Right cardiac atrium (tissue), 5 donors: ENCODE data around the gene SLC2A9. TPM values are rescaled to one million over a fixed set of nuclear protein-coding genes. Genes with fewer than 3 reads are reported as not detected.
A peak's percentile ranks its signal among the peaks of the same experiment; 100 is the strongest.

Experiments
- ATAC-seq, 2 donors: fragments of 200-7000 bp; cut with Tn5 transposase; one replicate each; pipeline versions ENCODE4 v1.8.0 to v1.9.1; 2020; ENCODE audit warnings: moderate library complexity in 2 of 2, mild to moderate bottlenecking in 1 of 2
- DNase-seq, 3 donors: peaks; one replicate each; pipeline ENCODE4 v3.0.0-alpha.2; 2020
- H3K27ac ChIP-seq: one replicate; pipeline ENCODE4 v1.5.1; 2013; ENCODE audit warnings: mild to moderate bottlenecking, low read length, control low read depth, moderate library complexity
- H3K27me3 ChIP-seq: one replicate; pipeline ENCODE4 v1.6.1; 2013; ENCODE audit not compliant: control insufficient read depth, insufficient read depth
- H3K4me1 ChIP-seq: one replicate; pipeline ENCODE4 v1.6.1; 2013; ENCODE audit warnings: low read length; ENCODE audit not compliant: control insufficient read depth, insufficient read depth
- H3K4me3 ChIP-seq: one replicate; pipeline ENCODE4 v1.5.1; 2013; ENCODE audit warnings: low read length, control low read depth
- H3K9me3 ChIP-seq: one replicate; pipeline ENCODE4 v1.6.1; 2013; ENCODE audit warnings: low read length; ENCODE audit not compliant: control insufficient read depth
- WGBS: extraction: QIAGEN DNeasy Blood & Tissue Kit; methylation state at CpG from one replicate; pipeline ENCODE4 v1.1.7; 2013; 5-methylcytosine and 5-hydroxymethylcytosine counted together
- intact Hi-C, 4 donors: fragments of 100-400 bp; cut with DNase I; formaldehyde crosslinking; loops; one replicate each; pipeline versions ENCODE4 v1.11.0 to v1.14.0; 2022 to 2023
- polyA plus RNA-seq: library from polyadenylated mRNA; stranded (reverse); fragments of 200-250 nt; gene quantifications from one replicate; pipeline ENCODE4 v1.2.3, GENCODE V29; 2013
- total RNA-seq, 4 donors: library from RNA; stranded (reverse); fragmentation: NEBNext Ultra II Directional; extraction: Animal tissue kit (Norgen Biotek cat#: 25700); gene quantifications; one replicate each; pipeline ENCODE4 v1.2.1, GENCODE V29; 2021
- donor health status: healthy with polysubstance abuse.
- donor health status: DM: no; HTN: yes; CAD: no.
- donor health status: DM: no; HTN: no; CAD: no.
- donor health status: DM: no; HTN: yes; CAD: no; lungs with severe emphysema.
- donor health status: DM: yes; HTN: yes; CAD: no.

The SLC2A9 gene
- total and polyA plus RNA-seq, 5 donors, result 5.1 to 18.7 (median 13.1) TPM

DNA sequence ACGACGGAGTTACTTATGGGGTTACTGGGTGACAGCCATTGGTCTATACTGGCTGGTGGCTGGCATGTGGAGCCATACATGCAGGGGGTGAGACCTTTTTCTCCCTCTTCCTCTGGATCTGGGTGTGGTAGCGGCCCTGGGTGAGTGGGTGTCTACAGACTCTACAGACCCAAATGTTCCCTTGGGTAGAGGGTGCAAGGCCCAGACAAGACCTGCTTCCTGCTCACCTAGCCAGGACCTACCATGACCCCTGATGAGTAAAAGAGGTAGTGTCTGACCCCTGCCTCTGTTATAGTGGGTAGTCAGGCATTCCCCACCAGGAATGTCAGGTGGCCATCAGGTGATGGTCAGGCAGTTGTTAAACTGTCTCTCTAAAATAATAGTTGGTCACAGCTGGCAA, 66.8 kb downstream of the SLC2A9 start:
- DNase-seq (no peak), ATAC-seq (peak in 1 of 2 donors; percentile 16)
- Histone ChIP-seq H3K27me3 (no peaks in the 10 kb centered on the region), H3K4me1 (no peaks in the 10 kb centered on the region), H3K4me3 (no peak overlapping the region), H3K27ac (no peak overlapping the region), H3K9me3 (no peaks in the 10 kb centered on the region)
- 96% methylated on average over 3 of the region's 3 CpGs for WGBS
- intact Hi-C loops, result no loop called here

DNA sequence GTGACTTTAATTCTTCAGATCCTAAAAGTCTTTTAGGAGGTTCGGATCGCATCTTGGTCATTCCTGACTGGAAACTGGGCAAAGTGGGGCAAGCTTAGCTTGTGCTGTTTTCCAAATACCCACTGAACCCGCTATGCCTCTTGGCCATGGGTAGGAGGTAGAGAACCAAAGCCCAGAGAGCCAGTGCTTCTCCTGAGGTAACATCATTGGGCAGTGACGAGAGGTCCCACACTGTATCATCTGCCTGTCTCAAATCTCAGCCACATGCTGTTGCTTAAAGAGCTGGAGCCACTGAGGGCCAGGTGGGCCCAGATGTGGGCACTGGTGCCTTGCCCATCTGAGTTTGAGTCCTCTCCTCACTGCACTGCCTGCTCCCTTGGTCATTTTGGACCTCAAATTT, 68.2 kb downstream of the SLC2A9 start:
- Histone ChIP-seq H3K4me1 (no peaks in the 10 kb centered on the region), H3K4me3 (no peak overlapping the region), H3K9me3 (no peaks in the 10 kb centered on the region), H3K27ac (no peak overlapping the region), H3K27me3 (no peaks in the 10 kb centered on the region)
- WGBS, result 94% methylated on average over 4 of the region's 4 CpGs
- no peak for DNase-seq
- intact Hi-C loops, result no loop called here
- no peak for ATAC-seq

DNA sequence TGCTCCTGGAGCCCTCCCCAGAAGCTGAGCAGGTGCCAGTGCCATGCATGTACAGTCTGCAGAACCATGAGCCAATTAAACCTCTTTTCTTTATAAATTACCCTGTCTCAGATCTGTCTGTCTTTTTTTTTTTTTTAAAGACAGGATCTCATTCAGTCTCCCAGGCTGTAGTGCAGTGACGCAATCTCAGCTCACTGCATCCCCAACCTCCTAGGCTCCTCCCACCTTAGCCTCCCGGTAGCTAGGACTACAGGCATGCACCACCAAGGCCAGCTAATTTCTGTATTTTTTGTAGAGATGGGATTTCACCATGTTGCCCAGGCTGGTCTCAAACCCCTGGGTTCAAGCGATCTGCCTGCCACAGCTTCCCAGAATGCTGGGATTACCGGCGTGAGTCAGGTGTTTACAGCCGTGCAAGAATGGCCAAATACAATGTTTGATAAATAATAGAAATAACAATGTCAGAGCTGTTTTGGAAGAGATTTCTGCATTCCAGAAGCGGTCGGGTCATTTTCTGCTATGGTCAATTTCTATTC, 68.8 kb downstream of the SLC2A9 start:
- Histone ChIP-seq H3K9me3 (no peaks in the 10 kb centered on the region), H3K27me3 (no peaks in the 10 kb centered on the region), H3K27ac (no peak overlapping the region), H3K4me3 (no peak overlapping the region), H3K4me1 (peaks cover 3% of the 10 kb centered on the region)
- 79% methylated on average over 8 of the region's 8 CpGs for WGBS
- intact Hi-C loops, result no loop called here
- DNase-seq (no peak), ATAC-seq (no peak)

DNA sequence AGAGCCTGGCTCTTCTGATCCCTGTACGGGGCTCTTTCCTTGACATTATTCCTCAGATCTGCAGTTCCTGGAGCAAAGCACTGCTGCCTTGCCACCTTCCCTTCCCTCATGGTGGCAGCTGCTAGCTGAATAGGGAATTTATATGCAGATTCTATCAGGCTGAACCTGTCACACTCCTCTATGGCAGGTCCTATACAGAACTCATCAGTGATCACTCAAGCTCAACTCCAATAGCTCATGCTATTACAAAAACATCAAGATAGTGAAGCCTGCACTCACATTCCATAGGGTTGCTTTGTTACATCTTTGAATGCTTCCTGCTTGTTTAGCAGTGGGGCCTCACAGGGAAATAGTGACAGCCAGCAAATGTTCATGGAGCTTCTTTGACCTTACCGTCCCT, 71.7 kb downstream of the SLC2A9 start:
- no peaks in the 10 kb centered on the region for H3K9me3 ChIP-seq
- intact Hi-C loops, result no loop called here
- H3K4me3 ChIP-seq, result no peak overlapping the region
- ATAC-seq, result no peak
- no peak overlapping the region for H3K27ac ChIP-seq
- DNase-seq, result no peak
- peaks cover 8% of the 10 kb centered on the region for H3K4me1 ChIP-seq
- 78% methylated on average over 2 of the region's 2 CpGs for WGBS
- H3K27me3 ChIP-seq, result no peaks in the 10 kb centered on the region

DNA sequence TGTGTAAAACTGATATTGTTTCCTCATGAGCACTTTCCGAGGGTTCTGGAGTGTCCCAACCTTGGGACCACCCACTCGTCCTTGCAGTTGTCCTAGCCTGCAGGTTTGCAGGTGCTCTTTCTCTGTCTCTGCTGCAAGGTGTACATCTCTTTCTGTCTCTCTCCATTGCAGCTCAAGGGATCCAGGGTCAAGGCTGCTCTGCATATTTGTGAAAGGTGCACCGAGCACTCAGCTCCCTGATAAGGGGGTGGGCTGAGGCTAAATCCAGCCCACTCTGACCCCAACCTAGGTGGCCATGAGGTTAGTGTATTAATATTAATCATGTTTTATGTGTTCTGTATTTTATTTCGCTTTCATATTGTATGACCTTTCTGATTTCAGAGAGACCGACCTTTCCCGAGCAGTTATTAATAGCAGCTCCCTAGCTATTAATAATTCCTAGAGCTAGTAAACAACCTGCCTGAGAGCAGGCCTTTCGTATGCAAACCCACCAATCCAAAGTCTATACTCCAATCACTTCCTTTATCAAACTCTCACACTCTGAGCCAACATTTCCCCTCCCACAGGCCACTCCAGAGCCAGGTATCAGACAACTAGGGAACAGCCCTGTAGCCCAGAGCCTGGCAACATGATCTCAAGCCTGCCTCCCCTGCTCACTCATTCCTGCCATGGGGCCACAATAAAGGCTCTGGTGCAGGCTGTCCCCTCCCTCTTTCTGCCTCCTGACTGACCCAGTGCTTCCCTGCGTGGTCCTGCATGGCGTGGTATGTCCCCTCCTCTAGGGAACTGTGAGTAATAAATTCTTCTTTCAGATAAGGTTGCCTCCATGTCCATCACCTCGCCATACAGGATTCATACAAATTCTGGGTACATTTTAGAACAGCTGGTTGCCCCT, 73.9 kb downstream of the SLC2A9 start:
- H3K27ac ChIP-seq, result peak overlapping the region; percentile 42
- WGBS, result 73% methylated on average over 10 of the region's 10 CpGs

DNA sequence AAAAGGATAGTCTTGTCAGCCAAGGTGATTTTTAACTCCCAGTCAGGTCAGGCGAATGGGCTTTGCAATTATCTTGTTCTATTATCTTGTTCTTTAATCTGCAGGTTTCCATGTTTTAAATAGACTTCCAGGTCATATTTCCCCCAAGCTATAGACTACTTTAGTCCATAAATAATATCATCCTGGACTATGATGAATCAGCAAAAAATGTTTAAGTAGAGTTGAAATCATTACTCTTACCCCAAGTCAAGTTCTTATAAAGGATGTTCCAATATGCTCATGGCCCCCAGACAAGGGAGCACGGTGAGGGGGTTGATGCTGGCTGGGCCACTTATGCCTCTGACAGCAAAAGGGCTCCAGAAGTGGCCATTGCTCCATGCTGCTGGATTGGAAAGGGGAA, 75.1 kb downstream of the SLC2A9 start:
- Histone ChIP-seq H3K27ac (no peak overlapping the region), H3K4me3 (no peak overlapping the region), H3K27me3 (no peaks in the 10 kb centered on the region), H3K9me3 (no peaks in the 10 kb centered on the region), H3K4me1 (peaks cover 8% of the 10 kb centered on the region)
- no peak for DNase-seq
- ATAC-seq, result no peak
- WGBS, result 93% methylated on average over 2 of the region's 2 CpGs
- intact Hi-C loops, result no loop called here

More for the DNA sequence above, 73.9 kb downstream of the SLC2A9 start:
- no peak for DNase-seq
- peak in 1 of 2 donors; percentile 28 for ATAC-seq
- H3K4me1 ChIP-seq, result peaks cover 8% of the 10 kb centered on the region
- intact Hi-C loops, result no loop called here
- H3K9me3 ChIP-seq, result no peaks in the 10 kb centered on the region
- H3K4me3 ChIP-seq, result no peak overlapping the region
- no peaks in the 10 kb centered on the region for H3K27me3 ChIP-seq

DNA sequence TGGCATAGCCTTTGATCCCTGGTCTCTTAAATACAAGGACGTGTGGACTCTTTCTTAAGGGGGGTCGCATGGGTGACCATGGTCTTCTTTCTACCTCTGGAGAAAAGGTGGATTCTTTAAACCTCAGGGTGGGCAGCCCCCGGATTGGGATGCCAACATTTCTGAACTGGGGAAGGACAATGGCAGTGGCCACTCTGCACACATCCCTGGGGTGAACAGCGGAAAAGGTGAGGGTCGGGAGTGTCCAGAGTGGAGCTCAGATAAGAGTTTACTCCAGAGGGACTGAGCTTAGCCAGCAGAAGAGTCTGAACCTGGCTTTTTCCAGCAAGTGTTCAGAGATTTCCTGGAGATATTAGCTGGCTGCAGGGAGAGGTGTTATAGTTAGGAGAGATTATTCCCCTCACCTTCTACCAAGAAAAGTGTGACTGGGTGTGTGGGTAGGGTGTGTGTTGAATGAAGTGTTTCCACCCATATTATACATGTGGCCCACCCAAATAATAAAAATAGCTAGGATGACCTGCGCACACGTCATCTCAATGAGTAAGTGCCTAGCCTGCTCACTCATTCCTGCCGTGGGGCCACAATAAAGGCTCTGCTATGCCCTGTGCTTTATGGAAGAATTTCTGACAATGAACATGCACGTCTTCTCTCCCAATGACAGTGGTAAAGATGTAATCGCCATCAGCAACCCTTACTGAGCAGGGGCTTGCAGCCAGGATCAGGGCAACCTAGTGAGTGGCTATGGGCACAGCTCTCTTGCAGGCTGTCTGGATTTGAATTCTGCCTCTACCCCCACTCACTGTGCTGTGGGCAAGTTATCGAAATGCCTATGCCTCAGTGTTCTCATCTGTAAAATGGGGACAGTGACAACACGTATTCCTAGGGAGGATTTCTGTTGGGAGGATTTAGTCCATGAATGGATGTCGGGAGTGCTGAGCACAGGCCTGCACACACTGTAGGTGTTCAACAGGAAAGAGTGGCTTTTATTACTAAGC, 76.6 kb downstream of the SLC2A9 start:
- Histone ChIP-seq H3K27me3 (no peaks in the 10 kb centered on the region), H3K9me3 (no peaks in the 10 kb centered on the region), H3K27ac (no peak overlapping the region), H3K4me3 (no peak overlapping the region), H3K4me1 (peaks cover 8% of the 10 kb centered on the region)
- WGBS, result 85% methylated on average over 13 of the region's 13 CpGs
- ATAC-seq (no peak), DNase-seq (no peak)
- intact Hi-C loops, result no loop called here

DNA sequence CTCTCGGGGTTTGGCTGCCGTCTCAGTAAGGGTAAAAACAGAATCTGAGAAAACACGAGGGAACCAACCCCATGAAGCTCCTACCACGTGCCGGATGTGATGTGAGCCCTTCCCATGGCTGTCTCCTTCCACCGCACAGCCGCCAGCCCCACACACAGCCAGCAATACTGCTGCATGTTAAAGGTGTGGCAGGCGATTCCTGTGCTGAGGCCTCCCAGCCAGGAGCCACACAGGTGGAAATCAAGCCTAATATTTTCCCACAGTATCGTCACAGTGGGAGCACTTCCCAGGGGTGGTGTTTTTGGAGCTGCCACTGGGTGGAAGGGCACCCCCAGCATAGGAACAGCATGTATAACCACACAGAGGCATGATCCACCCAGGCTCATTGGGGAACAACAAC, 77.5 kb downstream of the SLC2A9 start:
- intact Hi-C loops, result no loop called here
- Histone ChIP-seq H3K4me3 (no peak overlapping the region), H3K27me3 (no peaks in the 10 kb centered on the region), H3K27ac (no peak overlapping the region), H3K9me3 (no peaks in the 10 kb centered on the region), H3K4me1 (peaks cover 8% of the 10 kb centered on the region)
- no peak for DNase-seq
- WGBS, result 91% methylated on average over 9 of the region's 9 CpGs
- ATAC-seq, result no peak

DNA sequence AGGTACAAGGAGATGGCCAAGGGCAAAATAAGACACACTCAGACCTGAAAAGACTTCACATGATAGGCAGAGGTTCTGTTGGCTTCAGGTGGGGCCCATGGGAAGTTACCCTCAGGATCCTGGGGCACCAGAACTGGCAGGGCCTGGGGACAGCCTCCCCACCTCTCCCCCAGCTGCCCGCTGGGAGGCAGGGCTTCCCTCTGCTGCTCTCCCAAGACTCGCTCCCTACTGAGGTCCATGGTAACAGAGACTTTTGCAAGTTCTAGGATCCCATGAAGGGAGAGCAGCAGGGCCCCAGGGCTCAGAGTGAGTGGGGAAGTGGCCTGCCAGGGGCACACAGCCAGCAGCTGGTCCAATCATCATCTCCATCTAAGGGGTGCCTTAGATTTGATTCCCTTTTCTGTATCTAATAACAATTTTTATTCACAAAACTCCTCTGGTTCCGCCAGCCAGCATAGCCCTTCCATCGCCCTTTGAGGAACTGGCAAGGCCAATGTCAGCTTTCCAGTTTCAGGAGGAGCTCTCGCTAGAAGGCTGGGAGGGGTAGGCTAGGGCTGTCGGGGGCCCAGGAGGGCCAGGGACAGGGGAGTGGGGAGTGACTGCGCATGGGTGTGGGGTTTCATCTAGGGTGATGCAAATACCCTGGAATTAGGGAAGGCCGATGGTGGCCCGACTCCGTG, 78.2 kb downstream of the SLC2A9 start:
- DNase-seq (no peak), ATAC-seq (no peak)
- intact Hi-C loops, result no loop called here
- Histone ChIP-seq H3K4me3 (no peak overlapping the region), H3K9me3 (no peaks in the 10 kb centered on the region), H3K27me3 (no peaks in the 10 kb centered on the region), H3K4me1 (peaks cover 8% of the 10 kb centered on the region), H3K27ac (no peak overlapping the region)
- WGBS, result 94% methylated on average over 10 of the region's 10 CpGs

DNA sequence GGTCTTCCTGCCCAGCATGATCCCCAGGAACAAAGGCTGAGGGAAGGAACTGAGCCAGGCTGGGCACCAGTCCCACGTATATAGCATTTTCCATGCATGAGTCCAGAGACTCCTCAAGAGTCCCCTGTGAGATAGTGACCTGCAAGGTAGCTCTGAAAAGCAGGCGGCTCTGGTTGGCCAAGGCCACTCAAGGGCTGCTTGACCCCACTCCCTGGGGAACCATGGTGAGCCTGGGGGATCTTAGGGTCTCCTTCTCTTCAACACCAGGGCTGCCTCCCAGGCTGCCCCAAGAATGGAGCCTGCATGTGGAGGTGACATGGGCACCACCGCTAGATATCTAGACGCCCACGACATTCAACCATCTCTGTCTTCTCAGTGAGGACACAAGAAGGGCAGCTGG, 79.2 kb downstream of the SLC2A9 start:
- no peak overlapping the region for H3K27ac ChIP-seq
- DNase-seq (no peak), ATAC-seq (no peak)
- H3K27me3 ChIP-seq, result no peaks in the 10 kb centered on the region
- no peak overlapping the region for H3K4me3 ChIP-seq
- peaks cover 4% of the 10 kb centered on the region for H3K4me1 ChIP-seq
- 94% methylated on average over 5 of the region's 5 CpGs for WGBS
- no peaks in the 10 kb centered on the region for H3K9me3 ChIP-seq
- intact Hi-C loops, result no loop called here
